T-cell (primary cell): ENCODE results near the gene EIF5A. TPM values are rescaled to one million over a fixed set of nuclear protein-coding genes. Genes with fewer than 3 reads are reported as not detected.
A peak's percentile ranks its signal among the peaks of the same experiment; 100 is the strongest.

Experiments
- ATAC-seq, 4 experiments: fragments of 200-7000 bp in 3 of 4; fragments of 150-1000 bp in 1 of 4; cut with Tn5 transposase; replicated peaks in 1 of 4; 1 replicate in 3 of 4; 2 replicates in 1 of 4; pipeline ENCODE4 v1.10.0; 2021; ENCODE audit warnings: moderate library complexity in 3 of 4, mild to moderate bottlenecking in 2 of 4, moderate number of reproducible peaks in 1 of 4
- CTCF ChIA-PET, 2 donors: fragments of 300-600 bp; sonication (Branson Sonifier 250); formaldehyde crosslinking; loops; one replicate each; lab custom pipeline; 2022; ENCODE audit warnings: antibody characterized with exemption in 2 of 2; lab: Charles Lee
- POLR2A ChIA-PET, 2 donors: fragments of 300-600 bp; sonication (Branson Sonifier 250); formaldehyde crosslinking; loops; one replicate each; lab custom pipeline; 2022; ENCODE audit warnings: antibody characterized with exemption in 2 of 2; lab: Charles Lee
- DNase-seq, 35 experiments: peaks; one replicate each; pipeline versions ENCODE4 v3.0.0 to v3.0.0-alpha.2; 2013 to 2023
- H3K27ac ChIP-seq: one replicate; pipeline ENCODE4 v1.5.1; 2013; ENCODE audit warnings: low read length
- H3K27me3 ChIP-seq, 2 experiments: replicated peaks in 1 of 2; 1 replicate in 1 of 2; 2 replicates in 1 of 2; pipeline versions ENCODE4 v1.6.1 to v1.7.0; 2013; ENCODE audit warnings: low read length in 1 of 2, mixed read lengths in 1 of 2; ENCODE audit not compliant: control insufficient read depth in 2 of 2, insufficient read depth in 2 of 2; ENCODE audit errors: extremely low read depth in 1 of 2
- H3K36me3 ChIP-seq, 2 donors: 1 replicate in 1 of 2; 2 replicates in 1 of 2; pipeline versions ENCODE4 v1.6.1 to v1.7.0; 2013; ENCODE audit warnings: low read length in 1 of 2; ENCODE audit not compliant: control insufficient read depth in 2 of 2, insufficient read depth in 1 of 2; ENCODE audit errors: extremely low read depth in 1 of 2
- H3K4me1 ChIP-seq, 2 experiments: 1 replicate in 1 of 2; 2 replicates in 1 of 2; pipeline versions ENCODE4 v1.6.1 to v1.7.0; 2013; ENCODE audit warnings: low read length in 2 of 2, mixed read lengths in 1 of 2; ENCODE audit not compliant: insufficient read depth in 2 of 2, control insufficient read depth in 1 of 2; ENCODE audit errors: extremely low read depth in 1 of 2
- H3K4me3 ChIP-seq, 2 donors: 1 replicate in 1 of 2; 2 replicates in 1 of 2; pipeline versions ENCODE4 v1.5.1 to v1.7.0; 2013; ENCODE audit warnings: mild to moderate bottlenecking in 2 of 2, low read length in 1 of 2, moderate library complexity in 1 of 2; ENCODE audit not compliant: control insufficient read depth in 1 of 2; ENCODE audit errors: extremely low read depth in 1 of 2
- H3K9me3 ChIP-seq: 2 replicates; pipeline ENCODE4 v1.7.0; 2013
- H3K27ac Mint-ChIP-seq, 2 donors: one replicate each; pipeline ENCODE4 v1.8.0; 2020 to 2021; ENCODE audit warnings: mild to moderate bottlenecking in 2 of 2, mixed read lengths in 2 of 2
- H3K27me3 Mint-ChIP-seq, 2 donors: one replicate each; pipeline ENCODE4 v1.8.0; 2021 to 2022; ENCODE audit warnings: mixed read lengths in 2 of 2
- H3K36me3 Mint-ChIP-seq: one replicate; pipeline ENCODE4 v1.8.0; 2021; ENCODE audit warnings: mixed read lengths
- H3K4me1 Mint-ChIP-seq, 3 donors: one replicate each; pipeline ENCODE4 v1.8.0; 2020 to 2022; ENCODE audit warnings: mixed read lengths in 3 of 3, mild to moderate bottlenecking in 1 of 3
- H3K4me3 Mint-ChIP-seq, 3 donors: one replicate each; pipeline ENCODE4 v1.8.0; 2020 to 2022; ENCODE audit warnings: mild to moderate bottlenecking in 3 of 3, mixed read lengths in 3 of 3, moderate library complexity in 3 of 3
- H3K9me3 Mint-ChIP-seq, 3 donors: one replicate each; pipeline ENCODE4 v1.8.0; 2020 to 2022; ENCODE audit warnings: mixed read lengths in 3 of 3
- WGBS: methylation state at CpG from one replicate; pipeline ENCODE4 v1.1.5; 2013; ENCODE audit warnings: missing lambda C conversion rate; ENCODE audit not compliant: insufficient coverage; 5-methylcytosine and 5-hydroxymethylcytosine counted together
- total RNA-seq, 35 experiments: library from RNA in 6 of 35; stranded (reverse) in 6 of 35; fragments of 120-200 nt in 1 of 35; gene quantifications; one replicate each; pipeline versions ENCODE4 v1.2.1 to v1.2.4 and lab custom pipeline; 2013 to 2026

EIF5A gene
- total RNA-seq, 5 donors from 2014 or later (not counting 1 experiment from before 2014, with no cell fraction given): 286 to 481 (median 306) TPM

- no peak overlapping the region for H3K4me3 Mint-ChIP-seq
- CTCF ChIA-PET: interaction anchor here in 1 of 2 donors (0.6 kb wide), 1 partner anchor 240 kb away, joined by 3 read pairs; no protein-coding TSS in a partner anchor
- H3K36me3 Mint-ChIP-seq: no peaks in the 10 kb centered on the region
- peaks cover 7 to 41% of the 10 kb centered on the region in 2 donors for H3K27me3 Mint-ChIP-seq
- H3K9me3 ChIP-seq: no peaks in the 10 kb centered on the region
- ATAC-seq: no peak
- H3K4me3 ChIP-seq: no peak overlapping the region
- peaks cover 6 to 83% of the 10 kb centered on the region in 2 experiments for H3K27me3 ChIP-seq
- no peak overlapping the region for H3K27ac Mint-ChIP-seq
- H3K27ac ChIP-seq: no peak overlapping the region
- no peaks in the 10 kb centered on the region for H3K9me3 Mint-ChIP-seq
- 88% methylated on average over 1 of the region's 2 CpGs for WGBS
- peaks cover 19 to 25% (median 21%) of the 10 kb centered on the region in 3 donors for H3K4me1 Mint-ChIP-seq
- no peak for DNase-seq
- H3K4me1 ChIP-seq: peaks cover 0 to 32% of the 10 kb centered on the region in 2 experiments
- POLR2A ChIA-PET: no interaction called here
- H3K36me3 ChIP-seq: no peaks in the 10 kb centered on the region
Measured at GRCh38 chr17:7292194-7292593, 15.2 kb upstream of the EIF5A start.

GRCh38 chr17:7292729-7293128 is 14.7 kb upstream of the EIF5A start:
- ATAC-seq (no peak), DNase-seq (no peak)
- Mint-ChIP-seq H3K27me3 (peaks cover 7 to 41% of the 10 kb centered on the region in 2 donors), H3K4me3 (peak overlapping the region in 1 of 3 donors; percentile 68), H3K9me3 (no peaks in the 10 kb centered on the region), H3K27ac (no peak overlapping the region), H3K4me1 (peaks cover 19 to 25% (median 21%) of the 10 kb centered on the region in 3 donors), H3K36me3 (no peaks in the 10 kb centered on the region)
- WGBS: 42% methylated on average over 2 of the region's 6 CpGs
- CTCF ChIA-PET: interaction anchor here in 1 of 2 donors (0.6 kb wide), 1 partner anchor 241 kb away, joined by 3 read pairs; no protein-coding TSS in a partner anchor
- Histone ChIP-seq H3K4me3 (no peak overlapping the region), H3K27ac (no peak overlapping the region), H3K4me1 (peaks cover 0 to 32% of the 10 kb centered on the region in 2 experiments), H3K27me3 (peaks cover 6 to 80% of the 10 kb centered on the region in 2 experiments), H3K9me3 (no peaks in the 10 kb centered on the region), H3K36me3 (no peaks in the 10 kb centered on the region)
- POLR2A ChIA-PET: no interaction called here

DNA sequence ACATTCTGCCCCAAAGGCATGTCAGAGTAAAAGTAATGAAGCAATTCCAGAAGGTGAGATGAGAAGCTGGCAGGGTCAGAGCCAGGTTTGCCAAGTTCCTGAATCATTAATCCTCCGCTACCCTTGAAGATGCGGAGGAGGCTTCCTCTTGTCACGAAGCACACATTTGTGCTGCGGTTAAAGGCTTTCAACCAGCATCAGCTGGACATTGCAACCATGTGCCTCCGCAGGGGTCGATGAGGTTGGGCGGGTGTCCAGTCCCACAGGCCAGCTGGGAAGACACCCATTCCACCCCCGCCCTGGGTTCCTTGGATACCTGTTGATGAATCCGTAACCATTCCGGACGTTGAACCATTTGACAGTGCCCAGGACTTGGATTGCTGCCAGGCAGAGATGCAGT is 14.3 kb upstream of the EIF5A start:
- POLR2A ChIA-PET: interaction anchor here (0.6 to 0.7 kb wide), 2 partner anchors 123 to 180 kb away, joined by 3 to 5 read pairs; no protein-coding TSS in a partner anchor
- H3K9me3 ChIP-seq: no peaks in the 10 kb centered on the region
- no peaks in the 10 kb centered on the region for H3K9me3 Mint-ChIP-seq
- H3K27ac ChIP-seq: no peak overlapping the region
- H3K27me3 ChIP-seq: peaks cover 6 to 77% of the 10 kb centered on the region in 2 experiments
- H3K4me1 ChIP-seq: peaks cover 0 to 32% of the 10 kb centered on the region in 2 experiments
- CTCF ChIA-PET: interaction anchor here (0.5 to 0.6 kb wide), 2 partner anchors 11 to 241 kb away, joined by 3 to 4 read pairs; no protein-coding TSS in a partner anchor
- no peaks in the 10 kb centered on the region for H3K36me3 Mint-ChIP-seq
- no peak overlapping the region for H3K4me3 ChIP-seq
- 96% methylated on average over 7 of the region's 11 CpGs for WGBS
- DNase-seq: no peak
- no peak overlapping the region for H3K27ac Mint-ChIP-seq
- no peak for ATAC-seq
- H3K4me3 Mint-ChIP-seq: peak overlapping the region in 1 of 3 donors; percentile 68
- peaks cover 4 to 38% of the 10 kb centered on the region in 2 donors for H3K27me3 Mint-ChIP-seq
- H3K36me3 ChIP-seq: no peaks in the 10 kb centered on the region
- H3K4me1 Mint-ChIP-seq: peaks cover 19 to 25% (median 21%) of the 10 kb centered on the region in 3 donors

DNA sequence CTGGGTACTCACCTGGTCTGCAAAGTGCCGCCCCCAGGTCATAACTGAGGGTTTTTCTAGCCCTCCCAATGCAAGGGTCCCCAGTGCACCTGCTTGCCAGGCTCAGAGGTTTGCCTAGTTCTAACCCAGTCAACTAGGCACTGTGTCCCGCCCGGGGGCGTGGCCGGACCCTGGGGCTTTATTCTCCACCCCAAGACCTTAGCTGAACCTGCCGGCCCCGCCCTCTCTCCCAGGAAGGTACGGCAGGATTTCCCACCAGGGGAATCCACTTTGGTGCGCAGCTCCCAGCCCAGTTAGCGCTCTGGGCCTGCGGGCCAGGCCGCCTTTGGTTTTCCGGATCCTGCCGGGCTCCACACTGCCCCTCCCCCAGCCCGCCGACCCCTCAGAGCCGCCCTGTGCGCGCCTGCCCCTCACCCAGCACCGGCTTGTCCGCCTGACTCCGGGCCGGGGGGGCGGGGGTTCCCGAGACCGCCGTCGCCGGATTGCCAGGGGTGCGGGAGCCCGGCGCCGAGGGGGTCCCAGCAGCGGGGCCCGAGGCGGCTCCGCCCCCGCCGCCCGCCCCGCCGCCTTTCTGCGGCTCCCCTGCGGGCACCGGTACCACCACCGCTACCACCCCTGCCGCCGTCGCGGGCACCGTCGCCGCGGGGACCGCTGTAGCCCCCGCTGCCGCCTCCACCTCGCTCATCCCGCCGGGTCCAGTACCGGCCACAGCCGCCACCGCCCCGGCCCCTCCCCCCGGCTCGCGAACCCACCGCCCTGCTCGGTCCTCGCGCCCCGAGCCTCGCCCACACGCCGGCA is 13.4 kb upstream of the EIF5A start:
- Mint-ChIP-seq H3K27me3 (peaks cover 0 to 36% of the 10 kb centered on the region in 2 donors), H3K27ac (no peak overlapping the region), H3K4me3 (peak overlapping the region; percentile 37 to 68 (median 37)), H3K36me3 (no peaks in the 10 kb centered on the region), H3K9me3 (no peaks in the 10 kb centered on the region), H3K4me1 (peaks cover 19 to 25% (median 21%) of the 10 kb centered on the region in 3 donors)
- DNase-seq (peak in 3 of 35 experiments; percentile 21 to 50 (median 32)), ATAC-seq (peak; percentile 5 to 28 (median 8))
- no peak overlapping the region for H3K27ac ChIP-seq
- WGBS: 3% methylated on average over 73 of the region's 75 CpGs
- POLR2A ChIA-PET: interaction anchor here in 1 of 2 donors (0.7 kb wide), 1 partner anchor 124 kb away, joined by 3 read pairs; no protein-coding TSS in a partner anchor
- H3K36me3 ChIP-seq: no peaks in the 10 kb centered on the region
- H3K27me3 ChIP-seq: peaks cover 6 to 74% of the 10 kb centered on the region in 2 experiments
- peaks cover 0 to 32% of the 10 kb centered on the region in 2 experiments for H3K4me1 ChIP-seq
- H3K9me3 ChIP-seq: no peaks in the 10 kb centered on the region
- CTCF ChIA-PET: no interaction called here
- peak overlapping the region in 1 of 2 donors; percentile 17 for H3K4me3 ChIP-seq

GRCh38 chr17:7294614-7295153 is 12.7 kb upstream of the EIF5A start, which contains the start of gene YBX2:
YBX2 (minus strand) TSS chr17:7294639; CDS start chr17:7294500, 139 bp downstream.
- H3K4me1 ChIP-seq: peaks cover 0 to 32% of the 10 kb centered on the region in 2 experiments
- Mint-ChIP-seq H3K4me3 (peak within 1 kb of the TSS; percentile 69 to 89 (median 70)), H3K4me1 (peaks cover 19 to 25% (median 21%) of the 10 kb centered on the region in 3 donors), H3K36me3 (no peaks in the 10 kb centered on the region), H3K9me3 (no peaks in the 10 kb centered on the region), H3K27ac (peak within 1 kb of the TSS in 1 of 2 donors; percentile 61), H3K27me3 (peaks cover 0 to 35% of the 10 kb centered on the region in 2 donors)
- under 1% methylated on average over 48 of the region's 57 CpGs for WGBS
- H3K27me3 ChIP-seq: peaks cover 6 to 67% of the 10 kb centered on the region in 2 experiments
- DNase-seq (peak in 33 of 35 experiments; percentile 21 to 82 (median 53)), ATAC-seq (peak; percentile 69 to 82 (median 78))
- H3K9me3 ChIP-seq: no peaks in the 10 kb centered on the region
- no peaks in the 10 kb centered on the region for H3K36me3 ChIP-seq
- H3K4me3 ChIP-seq: peak within 1 kb of the TSS; percentile 38 to 41
- POLR2A ChIA-PET: no interaction called here
- CTCF ChIA-PET: no interaction called here
- no peak within 1 kb of the TSS for H3K27ac ChIP-seq
